ENCODE results near the gene MEIKIN. TPM values are rescaled to one million over a fixed set of nuclear protein-coding genes. Genes with fewer than 3 reads are reported as not detected.

MEIKIN gene
- total and polyA plus RNA-seq, 2 experiments from 2014 or later, result not detected

GRCh38 chr5:131767891-131768290 lies 177.6 kb downstream of the MEIKIN start:
- no peaks in the 10 kb centered on the region for H3K9me3 ChIP-seq (ENCODE audit: low read depth)

GRCh38 chr5:131766689-131767088 lies 178.8 kb downstream of the MEIKIN start:
- H3K4me3 ChIP-seq, result no peak overlapping the region
- TF ChIP-seq CTCF (IDR thresholded peaks at IDR 0.05; ENCODE audit: low read depth, low read length), result no peak
- no peaks in the 10 kb centered on the region for H3K36me3 ChIP-seq

More at GRCh38 chr5:131767891-131768290, 177.6 kb downstream of the MEIKIN start:
- Histone ChIP-seq H3K36me3 (no peaks in the 10 kb centered on the region), H3K27ac (no peak overlapping the region), H3K27me3 (no peaks in the 10 kb centered on the region), H3K4me1 (ENCODE audit: low read depth) (peaks cover 12% of the 10 kb centered on the region), H3K4me3 (no peak overlapping the region)
- DNase-seq (ENCODE audit: low read depth in 1 of 2, low spot score in 1 of 2), result no peak
- no peak for TF ChIP-seq CTCF (IDR thresholded peaks at IDR 0.05; ENCODE audit: low read depth, low read length)

GRCh38 chr5:131765261-131765660 lies 180.2 kb downstream of the MEIKIN start:
- Histone ChIP-seq H3K4me3 (no peak overlapping the region), H3K27ac (no peak overlapping the region), H3K9me3 (ENCODE audit: low read depth) (no peaks in the 10 kb centered on the region), H3K27me3 (no peaks in the 10 kb centered on the region), H3K4me1 (ENCODE audit: low read depth) (peaks cover 10% of the 10 kb centered on the region), H3K36me3 (no peaks in the 10 kb centered on the region)
- DNase-seq (ENCODE audit: low read depth in 1 of 2, low spot score in 1 of 2), result no peak
- TF ChIP-seq CTCF (IDR thresholded peaks at IDR 0.05; ENCODE audit: low read depth, low read length), result no peak

More at GRCh38 chr5:131766689-131767088, 178.8 kb downstream of the MEIKIN start:
- peak in 1 of 2 donors; percentile 56 for DNase-seq (ENCODE audit: low read depth in 1 of 2, low spot score in 1 of 2)
- Histone ChIP-seq H3K9me3 (ENCODE audit: low read depth) (no peaks in the 10 kb centered on the region), H3K27me3 (no peaks in the 10 kb centered on the region), H3K4me1 (ENCODE audit: low read depth) (peaks cover 12% of the 10 kb centered on the region), H3K27ac (no peak overlapping the region)

- H3K4me3 ChIP-seq, result no peak overlapping the region
- DNase-seq (ENCODE audit: low read depth in 1 of 2, low spot score in 1 of 2), result no peak
- H3K4me1 ChIP-seq (ENCODE audit: low read depth), result peaks cover 6% of the 10 kb centered on the region
- H3K36me3 ChIP-seq, result no peaks in the 10 kb centered on the region
- H3K9me3 ChIP-seq (ENCODE audit: low read depth), result no peaks in the 10 kb centered on the region
- H3K27me3 ChIP-seq, result no peaks in the 10 kb centered on the region
- no peak for TF ChIP-seq CTCF (IDR thresholded peaks at IDR 0.05; ENCODE audit: low read depth, low read length)
- H3K27ac ChIP-seq, result no peak overlapping the region
Measured at GRCh38 chr5:131763968-131764367, 181.5 kb downstream of the MEIKIN start.

GRCh38 chr5:131760793-131761192 lies 184.7 kb downstream of the MEIKIN start:
- H3K4me3 ChIP-seq, result no peak overlapping the region
- no peaks in the 10 kb centered on the region for H3K27me3 ChIP-seq
- no peak for TF ChIP-seq CTCF (IDR thresholded peaks at IDR 0.05; ENCODE audit: low read depth, low read length)
- no peak overlapping the region for H3K27ac ChIP-seq
- no peaks in the 10 kb centered on the region for H3K9me3 ChIP-seq (ENCODE audit: low read depth)
- DNase-seq (ENCODE audit: low read depth in 1 of 2, low spot score in 1 of 2), result no peak
- H3K4me1 ChIP-seq (ENCODE audit: low read depth), result peaks cover 26% of the 10 kb centered on the region
- H3K36me3 ChIP-seq, result no peaks in the 10 kb centered on the region

- no peaks in the 10 kb centered on the region for H3K27me3 ChIP-seq
- H3K4me3 ChIP-seq, result no peak overlapping the region
- peaks cover 29% of the 10 kb centered on the region for H3K4me1 ChIP-seq (ENCODE audit: low read depth)
- peak overlapping the region; percentile 79 for H3K27ac ChIP-seq
- H3K9me3 ChIP-seq (ENCODE audit: low read depth), result no peaks in the 10 kb centered on the region
- H3K36me3 ChIP-seq, result no peaks in the 10 kb centered on the region
- no peak for TF ChIP-seq CTCF (IDR thresholded peaks at IDR 0.05; ENCODE audit: low read depth, low read length)
- no peak for DNase-seq (ENCODE audit: low read depth in 1 of 2, low spot score in 1 of 2)
Measured at GRCh38 chr5:131759704-131760103, 185.8 kb downstream of the MEIKIN start.

Measured in cardiac muscle cell (in vitro differentiated cells and primary cell).